Gastroesophageal sphincter (tissue), 4 donors: ENCODE measurements around the gene TIPRL. TPM values are rescaled to one million over a fixed set of nuclear protein-coding genes. Genes with fewer than 3 reads are reported as not detected.
A peak's percentile ranks its signal among the peaks of the same experiment; 100 is the strongest.

Experiments
- ATAC-seq: fragments of 150-250 bp; one replicate; pipeline ENCODE4 v1.9.1; 2016; ENCODE audit warnings: mild to moderate bottlenecking, moderate library complexity
- H3K27ac ChIP-seq, 4 donors: fragments of 200-600 bp; sonication (generic) in 3 of 4; 1 replicate in 3 of 4; 2 replicates in 1 of 4; pipeline ENCODE4 v1.5.1; 2016 to 2019
- H3K27me3 ChIP-seq: fragments of 200-600 bp; sonication (generic); one replicate; pipeline ENCODE4 v1.5.1; 2019
- H3K36me3 ChIP-seq, 2 donors: fragments of 200-600 bp; sonication (generic); one replicate each; pipeline ENCODE4 v1.5.1; 2019; ENCODE audit warnings: control low read depth in 1 of 2
- H3K4me1 ChIP-seq, 3 donors: fragments of 200-600 bp; sonication (generic); 1 replicate in 2 of 3; 2 replicates in 1 of 3; pipeline ENCODE4 v1.5.1; 2016 to 2019; ENCODE audit warnings: control low read depth in 2 of 3
- H3K4me3 ChIP-seq, 2 donors: fragments of 200-600 bp; sonication (generic); one replicate each; pipeline ENCODE4 v1.5.1; 2019; ENCODE audit warnings: mild to moderate bottlenecking in 1 of 2, moderate library complexity in 1 of 2
- H3K9me3 ChIP-seq, 3 donors: fragments of 200-600 bp; sonication (generic); one replicate each; pipeline ENCODE4 v1.5.1; 2017 to 2019; ENCODE audit warnings: control low read depth in 2 of 3
- CTCF ChIP-seq, 4 experiments: fragments of 200-600 bp in 2 of 4; fragments of 450-650 bp in 2 of 4; sonication (generic) in 1 of 4; IDR thresholded peaks; one replicate each; pipeline ENCODE4 v1.5.1; 2017 to 2019; ENCODE audit warnings: antibody characterized with exemption in 4 of 4, mild to moderate bottlenecking in 2 of 4, moderate library complexity in 2 of 4
- EP300 ChIP-seq: sonication (generic); formaldehyde crosslinking; IDR thresholded peaks from one replicate; pipeline ENCODE4 v1.6.1; 2017; ENCODE audit warnings: antibody characterized with exemption, mild to moderate bottlenecking
- POLR2A ChIP-seq, 2 donors: fragments of 450-650 bp; IDR thresholded peaks; one replicate each; pipeline ENCODE4 v1.6.1; 2017; ENCODE audit warnings: antibody characterized with exemption in 2 of 2, mild to moderate bottlenecking in 2 of 2, moderate library complexity in 1 of 2
- POLR2AphosphoS5 ChIP-seq: sonication (generic); formaldehyde crosslinking; IDR thresholded peaks from one replicate; pipeline ENCODE4 v1.6.1; 2017; ENCODE audit warnings: antibody characterized with exemption
- WGBS, 2 donors: methylation state at CpG; one replicate each; pipeline ENCODE4 v1.1.5; 2018; ENCODE audit warnings: low coverage in 1 of 2; 5-methylcytosine and 5-hydroxymethylcytosine counted together
- small RNA-seq, 4 donors: library from RNA; depleted of rRNA; stranded (forward); fragments of <200 nt; gene quantifications; one replicate each; pipeline ENCODE3, GENCODE V24; 2016
- total RNA-seq, 4 donors: library from RNA; depleted of rRNA; stranded (reverse); fragments of >200 nt; gene quantifications; one replicate each; pipeline ENCODE4 v1.1.0, GENCODE V29; 2016

Gene TIPRL
- total RNA-seq, 4 donors from 2014 or later = 16.7 to 34.9 (median 23.5) TPM

GRCh38 chr1:168243636-168244212, 65.0 kb downstream of the TIPRL start:
- H3K9me3 ChIP-seq = no peaks in the 10 kb centered on the region
- no peaks in the 10 kb centered on the region for H3K27me3 ChIP-seq
- peaks cover 8 to 27% (median 24%) of the 10 kb centered on the region in 3 donors for H3K4me1 ChIP-seq
- peak; percentile 38 for ATAC-seq
- TF ChIP-seq CTCF (IDR thresholded peaks at IDR 0.05) = no peak
- WGBS, 2 donors = 11% methylated on average over 3 of the region's 3 CpGs; no CpG with 5 or more reads in 1 of the 2 donors
- H3K36me3 ChIP-seq = peaks cover 0 to 64% of the 10 kb centered on the region in 2 donors
- peak overlapping the region; percentile 17 to 71 (median 58) for H3K27ac ChIP-seq
- no peak overlapping the region for H3K4me3 ChIP-seq

DNA sequence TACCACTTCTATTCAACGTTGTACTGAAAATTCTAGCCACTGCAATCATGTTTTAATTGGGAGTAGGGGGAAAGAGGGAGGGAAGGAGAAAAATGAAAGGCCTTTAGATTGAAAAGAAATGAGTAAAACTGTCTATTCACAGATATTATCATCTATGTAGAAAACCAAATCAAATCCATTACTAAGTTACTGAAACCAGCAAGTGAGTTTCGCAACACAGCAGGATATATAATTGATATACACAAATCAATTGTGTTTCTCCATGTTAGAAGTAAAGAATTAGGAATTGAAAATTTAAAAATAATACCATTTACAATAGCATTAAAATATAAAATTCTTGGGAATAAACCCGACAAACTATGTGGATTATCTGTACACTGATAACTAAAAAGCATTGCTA, 66.3 kb downstream of the TIPRL start:
- Histone ChIP-seq H3K4me3 (no peak overlapping the region), H3K27ac (peak overlapping the region in 1 of 4 donors; percentile 2), H3K4me1 (peaks cover 8 to 33% (median 24%) of the 10 kb centered on the region in 3 donors), H3K9me3 (no peaks in the 10 kb centered on the region), H3K36me3 (peaks cover 0 to 54% of the 10 kb centered on the region in 2 donors), H3K27me3 (no peaks in the 10 kb centered on the region)
- TF ChIP-seq POLR2A (IDR thresholded peaks at IDR 0.05) = no peak
- no peak for TF ChIP-seq CTCF (IDR thresholded peaks at IDR 0.05)
- TF ChIP-seq EP300 = no peak
- no peak for ATAC-seq
- 96 to 100% methylated on average over 2 to 3 of the region's 3 CpGs for WGBS, 2 donors

- WGBS, 2 donors = 67 to 91% methylated on average over 5 of the region's 5 CpGs
- TF ChIP-seq CTCF (IDR thresholded peaks at IDR 0.05) (no peak), EP300 (no peak), POLR2AphosphoS5 (no peak)
- Histone ChIP-seq H3K27me3 (no peaks in the 10 kb centered on the region), H3K36me3 (peaks cover 0 to 53% of the 10 kb centered on the region in 2 donors), H3K9me3 (no peaks in the 10 kb centered on the region), H3K27ac (no peak overlapping the region), H3K4me1 (peaks cover 8 to 38% (median 24%) of the 10 kb centered on the region in 3 donors), H3K4me3 (no peak overlapping the region)
- no peak for ATAC-seq
These were observed 67.7 kb downstream of the TIPRL start for GRCh38 chr1:168246506-168246905.

Small RNAs within 50 kb of the gene (small RNA-seq; reads per million reads assigned to genes)
- 0 reads per million in 4 donors for gene AL021397.1

Other genes with a start within 250 kb of the TIPRL start
- 100 to 1,000 TPM in 3 of 4 donors, 10 to 100 TPM in 1; 99.6 to 137 (median 115) TPM for gene DCAF6, start 242.3 kb upstream of the TIPRL start, total RNA-seq
- gene MPC2, start 241.9 kb upstream of the TIPRL start, total RNA-seq = 100 to 1,000 TPM in 1 of 4 donors, 10 to 100 TPM in 3; 43.8 to 102 (median 58.5) TPM
- 10 to 100 TPM; 17.4 to 36.9 (median 20.1) TPM for gene GPR161, start 42.0 kb upstream of the TIPRL start, total RNA-seq
- gene SFT2D2, start 47.0 kb downstream of the TIPRL start, total RNA-seq = 10 to 100 TPM; 35.0 to 37.1 (median 36.6) TPM
- gene TBX19, start 101.9 kb downstream of the TIPRL start, total RNA-seq = 1 to 10 TPM in 3 of 4 donors, under 1 TPM in 1; 0.45 to 2.8 (median 1.4) TPM